H9 (cell line): Measurements from ENCODE around the gene CDKL5. TPM values are rescaled to one million over a fixed set of nuclear protein-coding genes. Genes with fewer than 3 reads are reported as not detected.

ENCODE experiments used
- DNase-seq: peaks from one replicate; pipeline ENCODE4 v3.0.0-alpha.2; 2017
- H2AFZ ChIP-seq: one replicate; pipeline ENCODE4 v1.6.1; 2013; ENCODE audit warnings: mild to moderate bottlenecking, low read length, control low read depth, moderate library complexity
- H2AK5ac ChIP-seq: 2 replicates; pipeline ENCODE4 v1.6.1; 2013; ENCODE audit warnings: low read length, control low read depth, mixed read lengths; ENCODE audit not compliant: insufficient read length
- H2BK120ac ChIP-seq: one replicate; pipeline ENCODE4 v1.6.1; 2013; ENCODE audit warnings: low read depth, mild to moderate bottlenecking, low read length, control low read depth, inconsistent platforms; ENCODE audit not compliant: poor library complexity, severe bottlenecking
- H2BK12ac ChIP-seq: 2 replicates; pipeline ENCODE4 v1.6.1; 2013; ENCODE audit warnings: low read length, control low read depth, mixed read lengths, low read depth; ENCODE audit not compliant: insufficient read length
- H2BK15ac ChIP-seq: 2 replicates; pipeline ENCODE4 v1.6.1; 2013; ENCODE audit warnings: low read depth, low read length, control low read depth
- H2BK20ac ChIP-seq: one replicate; pipeline ENCODE4 v1.6.1; 2013; ENCODE audit warnings: low read depth, mild to moderate bottlenecking, low read length, control low read depth, inconsistent platforms; ENCODE audit not compliant: poor library complexity, severe bottlenecking
- H2BK5ac ChIP-seq: 2 replicates; pipeline ENCODE4 v1.6.1; 2013; ENCODE audit warnings: low read length, control low read depth, mixed read lengths; ENCODE audit not compliant: insufficient read length
- H3K14ac ChIP-seq: 2 replicates; pipeline ENCODE4 v1.6.1; 2013; ENCODE audit warnings: low read length, control low read depth; ENCODE audit not compliant: insufficient read depth
- H3K18ac ChIP-seq: 2 replicates; pipeline ENCODE4 v1.6.1; 2013; ENCODE audit warnings: low read depth, mild to moderate bottlenecking, mixed read lengths, low read length, control low read depth; ENCODE audit not compliant: insufficient read length
- H3K23ac ChIP-seq: 2 replicates; pipeline ENCODE4 v1.6.1; 2013; ENCODE audit warnings: low read length, control low read depth, mixed read lengths, low read depth; ENCODE audit not compliant: insufficient read length
- H3K23me2 ChIP-seq: 2 replicates; pipeline ENCODE4 v1.6.1; 2013; ENCODE audit warnings: low read depth, mild to moderate bottlenecking, mixed read lengths, low read length, control low read depth; ENCODE audit not compliant: insufficient read length, poor library complexity, severe bottlenecking
- H3K27ac ChIP-seq: 2 replicates; pipeline ENCODE4 v1.5.1; 2013; ENCODE audit warnings: low read length, control low read depth, mixed read lengths, low read depth; ENCODE audit not compliant: insufficient read length
- H3K27me3 ChIP-seq: 2 replicates; pipeline ENCODE4 v1.6.1; 2013; ENCODE audit warnings: low read length, control low read depth, inconsistent platforms; ENCODE audit not compliant: insufficient read depth
- H3K4ac ChIP-seq: 2 replicates; pipeline ENCODE4 v1.6.1; 2013; ENCODE audit warnings: low read depth, mild to moderate bottlenecking, control low read depth, inconsistent platforms, low read length, moderate library complexity
- H3K4me1 ChIP-seq: 2 replicates; pipeline ENCODE4 v1.6.1; 2013; ENCODE audit warnings: low read length, control low read depth, inconsistent platforms; ENCODE audit not compliant: insufficient read depth
- H3K4me2 ChIP-seq: 2 replicates; pipeline ENCODE4 v1.6.1; 2013; ENCODE audit warnings: low read length, control low read depth, mixed read lengths; ENCODE audit not compliant: insufficient read length, insufficient read depth
- H3K56ac ChIP-seq: 2 replicates; pipeline ENCODE4 v1.6.1; 2013; ENCODE audit warnings: low read depth, mild to moderate bottlenecking, mixed read lengths, low read length, control low read depth; ENCODE audit not compliant: insufficient read length
- H3K79me1 ChIP-seq: 2 replicates; pipeline ENCODE4 v1.6.1; 2013; ENCODE audit warnings: low read depth, mild to moderate bottlenecking, moderate library complexity, low read length, control low read depth, inconsistent platforms; ENCODE audit not compliant: insufficient read depth, poor library complexity, severe bottlenecking
- H3K79me2 ChIP-seq: 2 replicates; pipeline ENCODE4 v1.6.1; 2013; ENCODE audit warnings: low read length, control low read depth, inconsistent platforms; ENCODE audit not compliant: insufficient read depth
- H3K9ac ChIP-seq: 2 replicates; pipeline ENCODE4 v1.6.1; 2013; ENCODE audit warnings: low read length, control low read depth, mixed read lengths; ENCODE audit not compliant: insufficient read length; ENCODE audit errors: extremely low read depth
- H3K9me3 ChIP-seq: one replicate; pipeline ENCODE4 v1.6.1; 2013; ENCODE audit warnings: low read depth, low read length, inconsistent platforms; ENCODE audit not compliant: control insufficient read depth
- H3T11ph ChIP-seq: one replicate; pipeline ENCODE4 v1.6.1; 2013; ENCODE audit warnings: mild to moderate bottlenecking, low read length, control low read depth, inconsistent platforms
- H4K20me1 ChIP-seq: one replicate; pipeline ENCODE4 v1.6.1; 2013; ENCODE audit not compliant: control insufficient read depth, insufficient read length, insufficient read depth
- H4K5ac ChIP-seq: 2 replicates; pipeline ENCODE4 v1.6.1; 2013; ENCODE audit warnings: low read depth, mild to moderate bottlenecking, mixed read lengths, low read length, control low read depth; ENCODE audit not compliant: insufficient read length
- H4K8ac ChIP-seq: replicated peaks from 2 replicates; pipeline ENCODE4 v1.6.1; 2013; ENCODE audit warnings: low read length, control low read depth, mixed read lengths, low read depth; ENCODE audit not compliant: insufficient read length
- H4K91ac ChIP-seq: 2 replicates; pipeline ENCODE4 v1.6.1; 2013; ENCODE audit warnings: low read depth, mild to moderate bottlenecking, moderate library complexity, mixed read lengths, low read length, control low read depth; ENCODE audit not compliant: insufficient read length
- H3K27ac Mint-ChIP-seq, 3 experiments: 2 replicates in 2 of 3; 3 replicates in 1 of 3; pipeline ENCODE4 v1.8.0; 2020 to 2021; ENCODE audit warnings: mixed read lengths in 3 of 3, mild to moderate bottlenecking in 1 of 3, moderate library complexity in 1 of 3
- H3K27me3 Mint-ChIP-seq: 2 replicates; pipeline ENCODE4 v1.8.0; 2021; ENCODE audit warnings: low read depth, mild to moderate bottlenecking, moderate library complexity, mixed read lengths
- H3K36me3 Mint-ChIP-seq, 3 experiments: 2 replicates in 2 of 3; 3 replicates in 1 of 3; pipeline ENCODE4 v1.8.0; 2020 to 2021; ENCODE audit warnings: low read depth in 3 of 3, mixed read lengths in 3 of 3; ENCODE audit not compliant: insufficient read depth in 1 of 3
- H3K4me1 Mint-ChIP-seq, 2 experiments: 2 replicates each; pipeline ENCODE4 v1.8.0; 2020; ENCODE audit warnings: mixed read lengths in 2 of 2
- H3K4me3 Mint-ChIP-seq, 2 experiments: 2 replicates in 1 of 2; 3 replicates in 1 of 2; pipeline ENCODE4 v1.8.0; 2020 to 2021; ENCODE audit warnings: mild to moderate bottlenecking in 2 of 2, mixed read lengths in 2 of 2, moderate library complexity in 1 of 2
- H3K9me3 Mint-ChIP-seq, 2 experiments: 2 replicates in 1 of 2; 3 replicates in 1 of 2; pipeline ENCODE4 v1.8.0; 2020; ENCODE audit warnings: mild to moderate bottlenecking in 2 of 2, mixed read lengths in 2 of 2, moderate library complexity in 1 of 2
- WGBS: extraction: QIAGEN DNeasy Blood & Tissue Kit; methylation state at CpG from one replicate; pipeline ENCODE4 v1.1.7; 2013; ENCODE audit warnings: missing lambda C conversion rate, low lambda C conversion rate, mixed read lengths; ENCODE audit not compliant: insufficient read length; ENCODE audit errors: extremely low coverage; 5-methylcytosine and 5-hydroxymethylcytosine counted together
- total RNA-seq: library from RNA; stranded (reverse); gene quantifications from 2 replicates; pipeline ENCODE4 v1.2.1, GENCODE V29; 2021
- TF ChIP-seq, protein P1 (sequence below): fragments of 200-600 bp; sonication (generic); conservative IDR thresholded peaks from 3 replicates; pipeline ENCODE4 v1.8.0; 2021; ENCODE audit warnings: antibody characterized with exemption, mild to moderate bottlenecking

The CDKL5 gene
- total RNA-seq, 1 experiment from 2014 or later = 19.5 TPM

GRCh38 chrX:18598413-18598812, 173.0 kb downstream of the CDKL5 start:
- no peak overlapping the region for H2BK120ac ChIP-seq
- no peak for DNase-seq
- Mint-ChIP-seq H3K27ac (no peak overlapping the region), H3K27me3 (no peaks in the 10 kb centered on the region), H3K36me3 (peaks cover 10 to 39% (median 15%) of the 10 kb centered on the region in 3 experiments; a peak in 6 of 7 replicates), H3K9me3 (peaks cover 50 to 57% of the 10 kb centered on the region in 2 experiments), H3K4me3 (no peak overlapping the region), H3K4me1 (no peaks in the 10 kb centered on the region)
- no peak overlapping the region for H3K14ac ChIP-seq
- no peak overlapping the region for H2BK20ac ChIP-seq
- H3K56ac ChIP-seq = no peak overlapping the region
- H2BK15ac ChIP-seq = no peak overlapping the region
- no peak overlapping the region for H4K5ac ChIP-seq
- no peak overlapping the region for H3K4me2 ChIP-seq
- no peak overlapping the region for H3T11ph ChIP-seq
- no peak overlapping the region for H3K4ac ChIP-seq
- H4K20me1 ChIP-seq = no peaks in the 10 kb centered on the region
- TF ChIP-seq, protein P1, sequence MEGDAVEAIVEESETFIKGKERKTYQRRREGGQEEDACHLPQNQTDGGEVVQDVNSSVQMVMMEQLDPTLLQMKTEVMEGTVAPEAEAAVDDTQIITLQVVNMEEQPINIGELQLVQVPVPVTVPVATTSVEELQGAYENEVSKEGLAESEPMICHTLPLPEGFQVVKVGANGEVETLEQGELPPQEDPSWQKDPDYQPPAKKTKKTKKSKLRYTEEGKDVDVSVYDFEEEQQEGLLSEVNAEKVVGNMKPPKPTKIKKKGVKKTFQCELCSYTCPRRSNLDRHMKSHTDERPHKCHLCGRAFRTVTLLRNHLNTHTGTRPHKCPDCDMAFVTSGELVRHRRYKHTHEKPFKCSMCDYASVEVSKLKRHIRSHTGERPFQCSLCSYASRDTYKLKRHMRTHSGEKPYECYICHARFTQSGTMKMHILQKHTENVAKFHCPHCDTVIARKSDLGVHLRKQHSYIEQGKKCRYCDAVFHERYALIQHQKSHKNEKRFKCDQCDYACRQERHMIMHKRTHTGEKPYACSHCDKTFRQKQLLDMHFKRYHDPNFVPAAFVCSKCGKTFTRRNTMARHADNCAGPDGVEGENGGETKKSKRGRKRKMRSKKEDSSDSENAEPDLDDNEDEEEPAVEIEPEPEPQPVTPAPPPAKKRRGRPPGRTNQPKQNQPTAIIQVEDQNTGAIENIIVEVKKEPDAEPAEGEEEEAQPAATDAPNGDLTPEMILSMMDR = no peak
- no peak overlapping the region for H3K27ac ChIP-seq
- H3K18ac ChIP-seq = no peak overlapping the region
- no peak overlapping the region for H2AFZ ChIP-seq
- no peak overlapping the region for H2BK12ac ChIP-seq
- no peaks in the 10 kb centered on the region for H3K4me1 ChIP-seq
- H3K9me3 ChIP-seq = peaks cover 46% of the 10 kb centered on the region
- no peak overlapping the region for H3K23ac ChIP-seq
- H3K23me2 ChIP-seq = no peaks in the 10 kb centered on the region
- no peaks in the 10 kb centered on the region for H3K79me2 ChIP-seq
- no peaks in the 10 kb centered on the region for H3K79me1 ChIP-seq
- no peaks in the 10 kb centered on the region for H3K27me3 ChIP-seq
- no peak overlapping the region for H4K8ac ChIP-seq
- H3K9ac ChIP-seq = no peak overlapping the region
- H2BK5ac ChIP-seq = no peak overlapping the region
- no peak overlapping the region for H4K91ac ChIP-seq
- H2AK5ac ChIP-seq = no peak overlapping the region
- WGBS = no CpG with 5 or more reads among the region's 2 CpGs
